ENCODE data around the gene PFKFB3. TPM values are rescaled to one million over a fixed set of nuclear protein-coding genes. Genes with fewer than 3 reads are reported as not detected.

PFKFB3 gene
- total RNA-seq, result 34.2 and 42.5 TPM in 2 replicates

DNA sequence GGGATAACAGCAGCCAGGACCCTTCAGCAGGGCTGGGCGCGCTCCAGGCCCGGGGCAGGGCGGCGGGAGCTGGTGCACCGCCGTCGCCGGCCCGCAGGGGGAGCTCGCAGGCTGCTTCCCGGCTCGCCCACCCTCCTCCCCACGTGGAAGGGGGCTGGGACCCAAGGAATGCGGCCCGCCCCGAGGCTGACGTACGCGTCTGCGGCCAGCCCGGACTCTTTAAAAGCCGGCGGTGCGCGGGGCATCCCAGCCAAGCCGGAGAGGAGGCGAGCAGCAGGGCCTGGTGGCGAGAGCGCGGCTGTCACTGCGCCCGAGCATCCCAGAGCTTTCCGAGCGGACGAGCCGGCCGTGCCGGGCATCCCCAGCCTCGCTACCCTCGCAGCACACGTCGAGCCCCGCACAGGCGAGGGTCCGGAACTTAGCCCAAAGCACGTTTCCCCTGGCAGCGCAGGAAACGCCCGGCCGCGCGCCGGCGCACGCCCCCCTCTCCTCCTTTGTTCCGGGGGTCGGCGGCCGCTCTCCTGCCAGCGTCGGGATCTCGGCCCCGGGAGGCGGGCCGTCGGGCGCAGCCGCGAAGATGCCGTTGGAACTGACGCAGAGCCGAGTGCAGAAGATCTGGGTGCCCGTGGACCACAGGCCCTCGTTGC, at the start of gene PFKFB3:
Gene PFKFB3 (plus strand): TSS at position 249 of the 647 bp plus-strand sequence. CDS start 329 bp downstream, at position 578.

Small RNAs within 50 kb of the gene (small RNA-seq; reads per million reads assigned to genes)
- not detected for gene RF00019

Other genes starting within 250 kb of the PFKFB3 start
- 3.3 and 4.6 TPM in 2 replicates for gene IL15RA, start 225.4 kb upstream of the PFKFB3 start, total RNA-seq
- not detected in 2 replicates for gene IL2RA, start 140.6 kb upstream of the PFKFB3 start, total RNA-seq
- gene RBM17, start 113.9 kb upstream of the PFKFB3 start, total RNA-seq, result 35.0 and 41.0 TPM in 2 replicates

All from articular chondrocyte of knee joint (primary cell).